Lower leg skin (tissue), 3 donors: Measurements from ENCODE around the gene EIF6.

Experiments used
- POLR2A ChIP-seq, 2 donors: fragments of 450-650 bp; IDR thresholded peaks; one replicate each; pipeline ENCODE4 v1.6.1; 2016 to 2017; ENCODE audit warnings: antibody characterized with exemption in 2 of 2, mild to moderate bottlenecking in 1 of 2, moderate library complexity in 1 of 2
- TF ChIP-seq, protein P1 (sequence below), 3 donors: fragments of 450-650 bp; IDR thresholded peaks; one replicate each; pipeline ENCODE4 v1.5.1; 2016; ENCODE audit warnings: antibody characterized with exemption in 3 of 3, mild to moderate bottlenecking in 3 of 3, moderate library complexity in 2 of 3

DNA sequence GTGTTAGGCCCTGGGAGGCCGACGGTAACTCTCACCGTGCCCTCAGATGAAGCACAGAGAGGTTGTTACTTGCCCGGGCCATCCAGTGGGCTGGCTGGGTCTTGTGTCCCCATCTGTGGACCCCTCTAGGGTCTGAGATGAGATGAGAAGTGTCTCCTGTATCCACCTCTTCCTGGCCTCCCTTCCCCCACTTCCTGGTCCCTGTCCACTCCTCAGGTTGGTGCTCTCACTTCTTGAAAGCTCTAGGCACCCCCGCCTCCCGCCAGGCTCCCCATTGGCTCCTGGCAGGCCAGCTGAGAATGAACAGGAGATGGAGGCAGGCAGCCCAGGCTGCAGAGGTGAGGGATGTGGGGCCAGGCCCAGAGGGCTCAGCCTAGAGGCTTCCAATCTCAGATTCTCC is 8.2 kb downstream of the EIF6 start:
- TF ChIP-seq, protein P1, sequence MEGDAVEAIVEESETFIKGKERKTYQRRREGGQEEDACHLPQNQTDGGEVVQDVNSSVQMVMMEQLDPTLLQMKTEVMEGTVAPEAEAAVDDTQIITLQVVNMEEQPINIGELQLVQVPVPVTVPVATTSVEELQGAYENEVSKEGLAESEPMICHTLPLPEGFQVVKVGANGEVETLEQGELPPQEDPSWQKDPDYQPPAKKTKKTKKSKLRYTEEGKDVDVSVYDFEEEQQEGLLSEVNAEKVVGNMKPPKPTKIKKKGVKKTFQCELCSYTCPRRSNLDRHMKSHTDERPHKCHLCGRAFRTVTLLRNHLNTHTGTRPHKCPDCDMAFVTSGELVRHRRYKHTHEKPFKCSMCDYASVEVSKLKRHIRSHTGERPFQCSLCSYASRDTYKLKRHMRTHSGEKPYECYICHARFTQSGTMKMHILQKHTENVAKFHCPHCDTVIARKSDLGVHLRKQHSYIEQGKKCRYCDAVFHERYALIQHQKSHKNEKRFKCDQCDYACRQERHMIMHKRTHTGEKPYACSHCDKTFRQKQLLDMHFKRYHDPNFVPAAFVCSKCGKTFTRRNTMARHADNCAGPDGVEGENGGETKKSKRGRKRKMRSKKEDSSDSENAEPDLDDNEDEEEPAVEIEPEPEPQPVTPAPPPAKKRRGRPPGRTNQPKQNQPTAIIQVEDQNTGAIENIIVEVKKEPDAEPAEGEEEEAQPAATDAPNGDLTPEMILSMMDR (IDR thresholded peaks at IDR 0.05), result no peak
- no peak for TF ChIP-seq POLR2A (IDR thresholded peaks at IDR 0.05)
